MM.1S (cell line): Measurements from ENCODE around the gene USP44.
A peak's percentile ranks its signal among the peaks of the same experiment; 100 is the strongest.
"Not testable (repeated sequence)": the region's sequence is repeated elsewhere in the genome, so short reads cannot be mapped to it uniquely, and the experiment has no call there.

Source experiments
- DNase-seq: peaks from one replicate; pipeline ENCODE4 v3.0.0-alpha.2; 2015
- H2AFZ ChIP-seq: fragments of 300-600 bp; sonication (generic); 2 replicates; pipeline ENCODE4 v1.6.0; 2016; ENCODE audit warnings: antibody characterized with exemption, low read length
- H3F3A ChIP-seq: fragments of 300-600 bp; sonication (generic); 2 replicates; pipeline ENCODE4 v1.6.1; 2016; ENCODE audit warnings: mild to moderate bottlenecking, antibody characterized with exemption, low read length, moderate library complexity, mixed read lengths; ENCODE audit not compliant: insufficient read depth
- H3K27ac ChIP-seq: fragments of 300-600 bp; sonication (generic); 2 replicates; pipeline ENCODE4 v1.5.1; 2016; ENCODE audit warnings: mild to moderate bottlenecking, low read length
- H3K27me3 ChIP-seq: fragments of 300-600 bp; sonication (generic); replicated peaks from 2 replicates; pipeline ENCODE4 v1.6.0; 2016; ENCODE audit warnings: low read length; ENCODE audit not compliant: insufficient read depth
- H3K36me3 ChIP-seq: fragments of 300-600 bp; sonication (generic); replicated peaks from 2 replicates; pipeline ENCODE4 v1.6.1; 2016; ENCODE audit warnings: mild to moderate bottlenecking, low read length, mixed read lengths; ENCODE audit not compliant: insufficient read depth
- H3K4me1 ChIP-seq: fragments of 300-600 bp; sonication (generic); 2 replicates; pipeline ENCODE4 v1.6.1; 2016; ENCODE audit warnings: low read length, mixed read lengths
- H3K4me2 ChIP-seq: fragments of 300-600 bp; sonication (generic); 2 replicates; pipeline ENCODE4 v1.6.0; 2016; ENCODE audit warnings: low read depth, low read length
- H3K4me3 ChIP-seq: fragments of 300-600 bp; sonication (generic); 2 replicates; pipeline ENCODE4 v1.5.1; 2016; ENCODE audit warnings: low read length, mixed read lengths
- H3K79me2 ChIP-seq: fragments of 300-600 bp; sonication (generic); 2 replicates; pipeline ENCODE4 v1.6.1; 2016; ENCODE audit warnings: mixed run types, low read length, mixed read lengths
- H3K9ac ChIP-seq: fragments of 300-600 bp; sonication (generic); 2 replicates; pipeline ENCODE4 v1.6.1; 2016; ENCODE audit warnings: low read length, mixed read lengths
- H3K9me2 ChIP-seq: fragments of 300-600 bp; sonication (generic); replicated peaks from 2 replicates; pipeline ENCODE4 v1.6.1; 2016; ENCODE audit warnings: mild to moderate bottlenecking, low read length, mixed read lengths; ENCODE audit not compliant: insufficient read depth
- H3K9me3 ChIP-seq: fragments of 300-600 bp; sonication (generic); replicated peaks from 2 replicates; pipeline ENCODE4 v1.6.1; 2016; ENCODE audit warnings: mild to moderate bottlenecking, low read length, mixed read lengths; ENCODE audit not compliant: insufficient read depth
- H4K20me1 ChIP-seq: fragments of 300-600 bp; sonication (generic); 2 replicates; pipeline ENCODE4 v1.6.1; 2016; ENCODE audit warnings: mild to moderate bottlenecking, low read length, moderate library complexity, mixed read lengths; ENCODE audit not compliant: insufficient read depth
- EZH2 ChIP-seq: fragments of 300-600 bp; sonication (generic); optimal IDR thresholded peaks from 2 replicates; pipeline ENCODE3; 2017; ENCODE audit warnings: low read depth, mild to moderate bottlenecking, antibody characterized with exemption, low read length, mixed read lengths
- EZH2phosphoT487 ChIP-seq: fragments of 300-600 bp; sonication (generic); IDR thresholded peaks from 2 replicates; pipeline ENCODE4 v1.6.1; 2018; ENCODE audit warnings: antibody characterized with exemption, low read length
- TF ChIP-seq, protein P1 (sequence below): fragments of 300-600 bp; sonication (generic); IDR thresholded peaks from 2 replicates; pipeline ENCODE4 v1.5.1; 2016; ENCODE audit warnings: antibody characterized with exemption, low read length, mixed read lengths

Gene USP44

GRCh38 chr12:95574799-95575452, 23.6 kb upstream of the USP44 start:
- no peak overlapping the region for H3K27ac ChIP-seq
- no peak overlapping the region for H2AFZ ChIP-seq
- TF ChIP-seq EZH2phosphoT487: no peak
- TF ChIP-seq, protein P1, sequence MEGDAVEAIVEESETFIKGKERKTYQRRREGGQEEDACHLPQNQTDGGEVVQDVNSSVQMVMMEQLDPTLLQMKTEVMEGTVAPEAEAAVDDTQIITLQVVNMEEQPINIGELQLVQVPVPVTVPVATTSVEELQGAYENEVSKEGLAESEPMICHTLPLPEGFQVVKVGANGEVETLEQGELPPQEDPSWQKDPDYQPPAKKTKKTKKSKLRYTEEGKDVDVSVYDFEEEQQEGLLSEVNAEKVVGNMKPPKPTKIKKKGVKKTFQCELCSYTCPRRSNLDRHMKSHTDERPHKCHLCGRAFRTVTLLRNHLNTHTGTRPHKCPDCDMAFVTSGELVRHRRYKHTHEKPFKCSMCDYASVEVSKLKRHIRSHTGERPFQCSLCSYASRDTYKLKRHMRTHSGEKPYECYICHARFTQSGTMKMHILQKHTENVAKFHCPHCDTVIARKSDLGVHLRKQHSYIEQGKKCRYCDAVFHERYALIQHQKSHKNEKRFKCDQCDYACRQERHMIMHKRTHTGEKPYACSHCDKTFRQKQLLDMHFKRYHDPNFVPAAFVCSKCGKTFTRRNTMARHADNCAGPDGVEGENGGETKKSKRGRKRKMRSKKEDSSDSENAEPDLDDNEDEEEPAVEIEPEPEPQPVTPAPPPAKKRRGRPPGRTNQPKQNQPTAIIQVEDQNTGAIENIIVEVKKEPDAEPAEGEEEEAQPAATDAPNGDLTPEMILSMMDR: peak; percentile 52
- no peaks in the 10 kb centered on the region for H3F3A ChIP-seq
- no peak overlapping the region for H3K4me2 ChIP-seq
- H3K9me2 ChIP-seq: no peaks in the 10 kb centered on the region
- no peaks in the 10 kb centered on the region for H3K27me3 ChIP-seq
- no peaks in the 10 kb centered on the region for H3K9me3 ChIP-seq
- no peaks in the 10 kb centered on the region for H3K4me1 ChIP-seq
- no peak overlapping the region for H3K9ac ChIP-seq
- DNase-seq: no peak
- no peaks in the 10 kb centered on the region for H3K36me3 ChIP-seq
- no peaks in the 10 kb centered on the region for H3K79me2 ChIP-seq
- no peak overlapping the region for H3K4me3 ChIP-seq
- no peaks in the 10 kb centered on the region for H4K20me1 ChIP-seq

DNA sequence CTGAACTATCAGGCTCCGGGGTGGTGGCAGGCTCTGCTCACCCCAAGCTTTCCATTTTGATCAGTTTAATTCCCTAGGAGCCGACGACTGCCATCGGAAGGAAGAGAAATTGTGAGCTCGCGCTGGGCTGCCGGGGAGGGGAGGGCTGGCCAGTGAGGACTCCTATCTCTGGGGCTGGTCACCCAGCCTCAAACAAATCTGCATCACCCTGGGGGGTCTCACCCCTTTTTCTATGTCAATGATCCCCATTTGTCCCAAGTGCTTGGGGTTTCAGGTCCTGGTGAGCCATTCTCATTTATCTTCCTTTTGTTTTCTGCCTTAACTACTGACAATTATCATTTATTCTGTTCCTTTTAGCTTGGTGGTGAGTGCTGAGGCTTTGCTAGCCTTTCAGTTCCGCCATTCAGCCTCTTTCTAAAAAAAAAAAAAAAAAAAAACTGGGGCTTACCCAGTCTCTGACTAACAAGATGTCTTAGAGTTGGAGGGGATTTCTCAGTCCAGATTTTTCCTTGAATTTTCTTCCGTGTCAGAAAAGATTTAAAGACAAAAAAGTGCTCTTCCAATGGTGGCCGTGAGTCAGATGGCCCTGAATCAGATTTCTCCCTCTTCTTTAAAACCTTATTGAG, 22.8 kb upstream of the USP44 start:
- Histone ChIP-seq H3K27ac (no peak overlapping the region), H3K9ac (no peak overlapping the region), H3K4me3 (no peak overlapping the region), H3F3A (no peaks in the 10 kb centered on the region), H3K9me3 (no peaks in the 10 kb centered on the region), H3K79me2 (no peaks in the 10 kb centered on the region), H4K20me1 (no peaks in the 10 kb centered on the region), H3K36me3 (no peaks in the 10 kb centered on the region), H3K27me3 (no peaks in the 10 kb centered on the region), H2AFZ (no peak overlapping the region), H3K4me1 (no peaks in the 10 kb centered on the region), H3K4me2 (no peak overlapping the region), H3K9me2 (no peaks in the 10 kb centered on the region)
- TF ChIP-seq, protein P1: no peak
- TF ChIP-seq EZH2: no peak
- TF ChIP-seq EZH2phosphoT487: no peak
- no peak for DNase-seq

- no peak for DNase-seq
- Histone ChIP-seq H2AFZ (peak overlapping the region; percentile 39; the same call in 1 of the 2 replicates), H3K27ac (no peak overlapping the region), H3K9me2 (no peaks in the 10 kb centered on the region), H3K27me3 (no peaks in the 10 kb centered on the region), H3K36me3 (no peaks in the 10 kb centered on the region), H3F3A (no peaks in the 10 kb centered on the region), H3K9ac (no peak overlapping the region), H3K4me1 (no peaks in the 10 kb centered on the region), H3K4me2 (no peak overlapping the region), H3K9me3 (no peaks in the 10 kb centered on the region), H3K79me2 (no peaks in the 10 kb centered on the region), H4K20me1 (no peaks in the 10 kb centered on the region), H3K4me3 (no peak overlapping the region)
- TF ChIP-seq, protein P1: no peak
- TF ChIP-seq EZH2phosphoT487 (no peak), EZH2 (no peak)
Measured at GRCh38 chr12:95571369-95571768, 20.1 kb upstream of the USP44 start.

- H3K4me3 ChIP-seq, H3K9ac ChIP-seq, DNase-seq, H4K20me1 ChIP-seq, H3K4me2 ChIP-seq, H3K9me2 ChIP-seq, H3K79me2 ChIP-seq, H3K9me3 ChIP-seq, H3K27ac ChIP-seq, H3K4me1 ChIP-seq, H3F3A ChIP-seq, H2AFZ ChIP-seq, H3K27me3 ChIP-seq, H3K36me3 ChIP-seq: not testable (repeated sequence)
Measured at GRCh38 chr12:95568045-95568444, 16.8 kb upstream of the USP44 start.
